Middle frontal gyrus (tissue), 1 donor: ENCODE results near the gene PDCL3.

ENCODE experiments used
- DNase-seq: peaks from one replicate; pipeline ENCODE4 v3.0.0-alpha.2; 2015; ENCODE audit warnings: low spot score; ENCODE audit errors: extremely low spot score

PDCL3 gene

DNA sequence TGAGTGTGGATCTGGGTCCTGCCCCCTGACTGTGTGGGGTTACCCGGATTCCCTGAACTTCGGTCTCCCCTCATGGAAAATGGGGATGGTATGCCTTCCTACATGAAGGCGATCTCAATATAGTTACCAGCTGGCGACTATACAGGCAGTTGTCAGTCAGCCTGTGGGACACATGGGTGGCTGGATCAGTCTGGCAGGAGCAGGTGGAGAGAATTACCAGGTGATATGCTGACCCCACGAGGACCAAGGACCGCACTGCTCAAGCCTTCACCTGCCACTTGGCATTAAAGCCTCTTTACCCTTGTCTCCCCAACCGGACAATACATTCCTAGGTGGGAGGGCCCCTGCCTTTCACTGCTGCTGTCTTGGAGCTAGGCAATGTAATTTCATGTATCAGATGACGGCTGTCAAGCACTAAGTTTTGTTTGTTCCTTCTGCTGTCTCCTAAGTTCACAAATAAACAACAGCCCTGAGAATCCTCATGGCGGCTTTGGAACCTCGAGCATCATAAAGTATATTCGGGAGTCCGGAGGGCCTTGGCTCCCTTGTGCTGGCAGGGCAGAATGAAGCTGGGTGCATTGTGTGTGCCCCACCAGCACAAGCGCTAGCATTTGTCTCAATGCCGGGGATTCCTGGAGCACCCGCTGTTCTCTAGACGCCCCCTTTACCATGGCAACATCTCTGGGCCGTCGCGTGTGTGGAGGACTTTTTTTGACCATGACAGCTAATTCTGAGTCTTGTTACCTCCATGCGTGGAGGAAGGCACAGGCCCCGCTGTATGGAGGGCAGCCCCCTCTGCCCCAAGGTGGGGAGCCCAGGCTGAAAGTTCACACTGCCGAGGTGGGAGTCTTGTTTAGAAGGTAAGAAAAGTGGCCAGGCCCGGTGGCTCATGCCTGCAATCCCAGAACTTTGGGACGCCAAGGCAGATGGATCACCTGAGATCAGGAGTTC is 48.6 kb downstream of the PDCL3 start:
- DNase-seq, result no peak

DNA sequence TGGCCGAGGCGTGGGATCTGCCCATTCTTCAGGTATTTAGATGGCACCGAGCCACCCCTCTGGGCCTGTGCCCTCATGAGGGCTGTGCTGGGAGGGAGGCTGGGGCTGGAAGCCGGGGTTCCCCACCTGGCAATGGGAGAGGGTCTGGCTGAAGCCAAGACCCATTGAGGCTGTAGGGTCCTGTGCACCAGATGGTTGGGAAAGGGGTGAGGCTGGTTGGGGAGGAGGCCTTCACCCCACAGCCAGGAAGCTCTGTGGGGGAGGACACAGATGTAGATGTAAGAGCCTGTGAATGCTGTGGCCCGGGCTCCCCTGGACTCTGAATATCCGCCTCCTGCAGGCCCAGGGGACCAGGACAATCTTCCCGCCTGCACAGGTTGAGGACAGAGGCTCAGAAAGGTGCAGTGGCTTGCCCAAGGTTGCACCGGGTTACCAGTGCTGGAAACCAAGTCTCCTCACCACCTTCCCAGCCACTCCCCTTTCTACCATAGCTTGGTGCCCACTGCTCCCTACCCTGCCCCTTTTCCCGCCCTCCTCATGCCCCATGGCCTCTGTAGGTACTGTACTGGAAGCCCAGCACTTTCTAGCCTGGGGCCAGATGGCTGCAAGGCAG is 49.7 kb downstream of the PDCL3 start:
- DNase-seq, result no peak

DNA sequence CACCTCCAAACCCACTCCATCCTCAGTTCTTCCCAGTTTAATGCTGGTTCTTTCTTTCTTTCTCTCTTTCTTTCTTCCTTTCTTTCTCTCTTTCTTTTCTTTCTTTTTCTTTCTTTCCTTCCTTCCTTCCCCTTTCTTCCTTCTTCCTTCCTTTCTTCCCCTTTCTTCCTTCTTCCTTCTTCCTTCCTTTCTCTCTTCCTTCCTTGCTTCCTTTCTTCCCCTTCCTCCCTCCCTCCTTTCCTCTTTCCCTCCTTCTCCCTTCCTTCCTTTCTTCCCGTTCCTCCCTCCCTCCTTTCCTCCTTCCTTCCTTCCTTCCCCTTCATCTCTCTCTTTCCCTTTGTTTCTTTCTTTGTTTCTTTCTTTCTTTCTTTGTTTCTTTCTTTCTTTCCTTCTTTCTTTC is 50.9 kb downstream of the PDCL3 start:
- DNase-seq, result no peak

DNA sequence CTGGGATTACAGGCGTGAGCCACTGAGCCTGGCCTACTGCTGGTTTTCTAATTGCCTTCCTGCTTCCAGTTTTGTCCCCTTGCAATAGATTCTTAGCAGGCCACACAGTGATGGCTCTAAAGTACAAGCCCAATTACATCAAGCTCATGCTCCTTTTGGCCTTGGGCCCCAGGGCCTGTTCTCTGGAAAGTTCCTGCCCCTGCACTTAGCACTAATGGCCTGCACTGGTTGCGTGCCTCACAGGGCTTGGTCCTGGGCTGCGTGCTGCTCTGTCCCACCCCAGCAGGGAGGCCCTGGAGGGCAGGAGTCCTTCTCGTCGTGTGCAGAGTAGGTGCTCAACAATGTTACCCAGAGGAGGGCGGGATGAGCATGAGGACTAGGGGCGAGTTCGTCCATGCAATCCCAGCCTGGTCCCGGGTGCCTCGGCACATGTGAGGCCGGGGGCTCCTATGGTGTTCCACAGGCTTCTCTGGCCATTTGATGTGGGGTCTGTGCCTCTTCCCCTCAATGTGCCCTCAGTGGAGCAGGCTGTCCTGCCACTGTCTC is 51.7 kb downstream of the PDCL3 start:
- DNase-seq, result no peak

DNA sequence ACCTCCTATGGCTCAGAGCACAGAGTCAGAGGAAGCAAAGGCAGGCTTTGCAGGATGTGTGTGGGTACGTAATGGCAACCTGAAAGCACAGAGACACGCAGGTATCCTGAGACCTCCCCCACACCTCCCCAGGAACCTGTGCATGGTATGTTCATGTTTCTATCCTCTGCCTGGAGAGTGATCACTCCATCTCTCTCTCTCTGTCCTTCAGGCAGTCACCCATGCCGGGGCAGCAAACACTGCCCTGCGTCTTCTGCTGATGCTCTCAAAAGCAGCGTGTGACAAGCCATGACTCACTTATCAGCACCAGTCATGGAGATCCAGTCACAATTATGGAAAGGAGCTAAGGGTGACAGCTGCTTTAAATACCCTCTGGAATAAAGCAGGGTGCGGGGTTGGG is 52.7 kb downstream of the PDCL3 start:
- DNase-seq, result no peak

DNA sequence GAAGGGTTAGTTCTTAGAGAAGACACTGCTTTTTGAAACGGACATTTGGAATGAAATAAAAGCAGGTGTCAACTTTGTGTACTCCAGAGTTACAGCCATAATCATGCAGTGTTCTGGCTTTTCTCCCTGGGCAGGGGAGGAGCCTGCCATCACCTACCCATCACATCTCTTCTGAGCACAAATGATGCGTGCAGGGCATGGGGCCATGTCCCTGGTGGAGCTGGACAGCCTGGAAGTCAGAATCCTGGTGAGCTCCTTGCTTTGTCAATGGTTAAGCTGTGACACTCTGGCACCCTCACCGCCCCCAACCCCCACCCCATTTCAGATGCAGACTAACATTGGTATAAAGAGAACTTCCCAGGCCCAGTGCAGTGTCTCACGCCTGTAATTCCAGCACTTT is 53.1 kb downstream of the PDCL3 start:
- no peak for DNase-seq

DNA sequence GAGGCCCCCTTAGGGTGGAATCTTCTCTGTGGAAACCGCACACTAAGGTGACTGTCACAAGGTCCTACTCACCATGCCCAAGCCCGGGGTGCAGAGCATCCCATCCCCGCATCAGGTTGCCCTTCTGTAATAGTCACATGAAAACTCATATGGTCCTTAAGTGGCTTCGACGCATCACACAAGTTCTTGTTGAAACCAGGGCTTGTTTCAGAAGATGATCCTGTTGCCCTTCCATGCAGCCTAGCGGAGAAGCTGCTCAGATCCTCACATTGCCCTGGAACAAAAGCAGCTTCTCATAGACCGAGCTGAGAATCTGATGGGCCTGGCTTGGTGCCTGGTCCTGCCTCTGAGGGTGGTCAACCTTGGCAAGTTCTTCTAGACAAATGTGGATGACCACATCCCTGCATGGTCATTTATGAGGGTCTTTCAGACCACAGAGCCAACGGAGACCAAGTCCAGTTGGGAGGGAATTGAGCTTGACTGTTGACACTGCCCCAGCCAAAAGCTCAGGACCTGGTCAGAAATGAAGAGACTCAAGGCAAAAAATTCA is 54.1 kb downstream of the PDCL3 start:
- no peak for DNase-seq

DNA sequence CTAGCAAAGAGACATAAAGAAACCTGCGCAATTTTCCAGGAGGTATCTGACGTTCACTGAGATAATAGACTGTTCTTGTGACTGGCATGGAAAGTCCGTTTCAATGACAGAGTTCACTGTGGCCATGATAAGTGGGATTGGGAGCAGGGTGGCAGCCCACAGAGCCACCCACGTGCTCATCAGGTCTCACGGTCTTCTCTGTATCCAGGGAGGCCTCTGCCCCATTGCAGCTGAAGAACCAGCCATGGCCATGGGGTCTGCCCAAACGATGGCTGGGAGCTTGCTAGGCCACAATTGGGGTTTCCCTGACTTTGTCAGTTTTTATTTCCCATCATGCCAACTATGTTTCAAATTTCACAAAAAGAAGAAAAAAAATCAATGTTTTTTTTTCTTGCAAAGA is 57.2 kb downstream of the PDCL3 start:
- no peak for DNase-seq

DNA sequence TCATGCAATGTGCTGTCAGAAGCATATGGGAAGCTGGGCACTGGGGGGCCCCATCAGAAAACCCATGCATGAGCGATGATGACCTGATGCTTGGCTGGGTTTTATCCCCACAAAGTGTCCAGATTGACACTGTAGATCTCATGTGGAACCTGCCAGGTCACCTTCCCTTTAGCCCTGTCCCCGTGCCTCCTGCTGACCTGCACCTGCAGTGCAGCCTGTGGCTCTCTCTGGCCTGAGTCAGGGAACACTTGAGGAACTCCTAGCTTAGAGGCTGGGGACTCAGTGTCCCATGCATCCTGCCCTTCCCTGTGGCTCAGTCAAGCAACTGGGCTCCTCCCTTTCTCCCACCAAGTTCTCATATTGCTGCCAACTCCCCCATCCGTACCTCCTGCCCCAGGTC is 57.7 kb downstream of the PDCL3 start:
- DNase-seq, result no peak

DNA sequence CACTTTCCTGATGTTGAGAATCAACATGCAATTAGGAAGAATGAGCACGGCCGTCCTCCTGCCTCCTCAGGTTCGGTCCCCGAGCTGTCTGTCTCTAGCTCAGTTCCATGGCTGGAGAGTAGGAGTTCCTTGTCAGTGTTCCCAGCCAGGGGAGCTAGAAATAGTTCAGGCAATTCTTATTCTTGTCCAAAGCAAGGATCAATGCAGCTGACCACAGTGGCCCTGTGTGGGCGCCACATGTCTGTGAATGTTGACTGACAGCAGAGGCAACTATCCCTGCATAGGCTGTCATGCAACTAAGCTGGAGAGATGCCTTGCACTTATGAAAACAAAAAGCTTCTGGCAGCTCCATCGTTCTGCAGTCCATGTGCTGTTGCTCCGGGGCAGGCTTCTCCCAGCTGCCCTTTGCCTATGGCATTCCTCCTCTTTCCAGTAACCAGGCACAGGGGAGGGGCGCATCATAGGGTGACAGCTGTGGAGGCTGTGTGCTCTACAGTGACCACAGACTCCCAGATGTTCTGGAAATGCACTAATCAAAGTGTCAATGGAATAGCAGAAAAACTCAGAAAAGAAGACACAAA is 58.7 kb downstream of the PDCL3 start:
- no peak for DNase-seq

DNA sequence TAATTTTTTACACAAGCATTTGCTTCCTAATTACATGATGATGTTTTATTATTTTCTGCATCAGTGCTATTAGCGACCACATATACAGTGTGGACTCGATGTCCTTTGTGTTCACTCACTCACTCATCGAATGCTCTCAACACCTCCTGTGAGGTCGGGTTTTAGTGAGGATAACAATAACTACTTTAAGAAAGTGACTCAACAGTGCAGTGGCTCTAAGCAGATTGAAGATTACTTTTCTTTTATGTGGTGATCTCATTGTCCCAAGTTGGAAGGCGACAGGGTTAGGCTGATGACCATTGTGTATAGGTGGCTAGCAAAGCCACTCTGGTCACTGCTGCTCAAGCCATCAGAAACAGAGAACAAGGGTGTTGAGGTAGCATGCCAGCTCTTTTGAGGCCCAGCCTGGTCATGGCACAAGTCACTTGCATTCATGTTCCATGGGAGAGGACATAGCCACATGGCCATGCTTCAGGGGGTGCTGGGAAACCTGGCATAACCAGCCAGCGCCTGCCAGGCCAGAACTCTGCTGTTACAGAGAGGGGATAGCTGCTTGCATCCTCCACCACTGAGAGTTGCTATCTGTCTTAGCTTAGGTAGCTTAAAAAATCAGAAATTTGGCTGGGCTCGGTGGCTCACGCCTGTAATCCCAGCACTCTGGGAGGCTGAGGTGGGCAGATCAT is 60.4 kb downstream of the PDCL3 start:
- DNase-seq, result no peak

DNA sequence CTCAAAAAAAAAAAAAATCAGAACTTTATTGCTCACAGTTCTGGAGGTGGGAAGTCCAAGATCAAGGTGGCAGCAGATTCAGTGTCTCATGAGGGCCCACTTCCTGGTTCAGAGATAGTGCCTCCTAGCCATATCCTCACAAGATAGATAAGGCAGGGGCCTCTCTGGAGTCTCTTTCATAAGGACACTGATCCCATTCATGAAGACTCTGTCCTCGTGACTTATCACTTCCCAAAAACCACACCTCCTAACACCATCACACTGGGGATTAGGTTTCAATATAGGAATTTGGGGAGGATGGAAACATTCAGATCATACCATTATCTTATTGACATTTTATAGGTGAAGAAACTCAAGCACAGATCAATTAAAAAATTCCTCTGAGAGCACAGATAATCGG is 61.1 kb downstream of the PDCL3 start:
- DNase-seq, result no peak

DNA sequence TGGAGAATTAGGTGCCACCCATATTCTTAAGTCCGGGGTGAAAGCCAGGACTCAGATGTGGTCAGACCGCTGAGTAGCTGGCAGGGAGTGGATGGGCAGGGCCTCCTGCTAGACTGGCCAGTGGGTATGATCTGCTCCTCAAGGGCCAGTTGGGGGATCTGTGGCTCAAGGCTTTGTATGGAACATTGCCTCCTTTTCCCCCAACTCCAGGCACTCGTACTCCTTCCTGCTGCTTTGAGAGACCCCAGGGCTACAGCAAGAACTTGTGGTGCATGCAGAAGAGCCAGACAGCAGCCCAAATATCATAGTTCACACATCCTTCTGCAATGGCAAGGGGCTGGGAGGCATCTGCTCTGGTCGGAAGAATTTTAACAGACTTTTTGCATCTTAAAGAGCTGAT is 61.7 kb downstream of the PDCL3 start:
- no peak for DNase-seq

DNA sequence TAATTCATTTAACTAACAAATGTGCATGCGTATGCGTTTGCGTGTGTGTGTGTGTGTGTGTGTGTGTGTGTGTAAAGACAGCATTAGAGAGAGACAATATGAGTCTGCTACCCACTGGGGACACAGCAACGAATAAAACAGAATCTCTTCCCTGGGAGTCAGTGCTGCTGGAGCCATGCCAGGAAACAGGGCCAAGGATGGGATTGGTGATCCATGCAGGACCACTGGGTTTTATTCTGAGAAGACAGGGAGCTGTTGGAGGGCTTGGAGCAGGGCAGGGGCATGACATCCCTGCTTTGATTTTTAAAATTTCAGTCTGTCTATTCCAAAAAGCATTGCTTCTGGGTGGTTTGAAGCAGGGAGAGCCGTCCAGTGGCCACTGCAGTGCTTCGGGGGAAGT is 62.9 kb downstream of the PDCL3 start:
- no peak for DNase-seq
